ENCODE results near the gene CNOT6. TPM values are rescaled to one million over a fixed set of nuclear protein-coding genes. Genes with fewer than 3 reads are reported as not detected.
"Not testable (repeated sequence)": the region's sequence is repeated elsewhere in the genome, so short reads cannot be mapped to it uniquely, and the experiment has no call there.

Gene CNOT6
- total RNA-seq: 10 to 100 TPM; 14.0 to 21.0 (median 17.2) TPM

DNA sequence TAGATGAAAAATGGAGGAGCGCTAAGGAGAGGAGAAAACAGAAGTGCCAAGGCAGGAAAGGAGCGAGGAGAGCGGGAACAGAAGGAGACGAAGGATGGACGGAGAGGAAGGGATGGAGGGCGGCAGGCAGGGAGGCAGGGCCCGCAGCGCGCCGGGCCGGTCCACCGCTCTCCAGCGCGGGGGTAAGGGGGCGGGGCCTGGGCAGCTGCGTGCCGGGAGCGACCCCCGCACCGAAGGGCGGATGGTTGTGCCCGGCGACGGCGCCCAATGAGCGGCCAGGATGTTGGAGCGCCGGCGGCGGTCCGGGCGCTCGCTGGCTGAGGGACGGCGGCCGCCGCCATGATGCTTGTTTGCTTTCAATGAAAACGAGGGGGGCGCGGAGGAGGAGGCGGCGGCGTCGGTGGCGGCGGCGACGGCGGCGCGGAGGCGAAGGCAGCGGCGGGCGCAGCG lies at the start of gene CNOT6:
Gene CNOT6 (plus strand): TSS at position 320 of the 450 bp plus-strand sequence. CDS start 34,898 bp downstream, outside the sequence.
- Histone ChIP-seq H3K4me1 (peaks cover 13 to 20% of the 10 kb centered on the region in 2 donors), H3K9me3 (no peaks in the 10 kb centered on the region), H3K27ac (peak within 1 kb of the TSS; percentile 66 to 94 (median 86)), H3K27me3 (no peaks in the 10 kb centered on the region), H3K36me3 (no peaks in the 10 kb centered on the region), H3K4me3 (replicated peaks in 1 of 3) (peak within 1 kb of the TSS; percentile 61 to 93 (median 84))
- TF ChIP-seq POLR2A (IDR thresholded peaks at IDR 0.05): peak in 1 of 2 donors; percentile 70
- TF ChIP-seq, protein P1, sequence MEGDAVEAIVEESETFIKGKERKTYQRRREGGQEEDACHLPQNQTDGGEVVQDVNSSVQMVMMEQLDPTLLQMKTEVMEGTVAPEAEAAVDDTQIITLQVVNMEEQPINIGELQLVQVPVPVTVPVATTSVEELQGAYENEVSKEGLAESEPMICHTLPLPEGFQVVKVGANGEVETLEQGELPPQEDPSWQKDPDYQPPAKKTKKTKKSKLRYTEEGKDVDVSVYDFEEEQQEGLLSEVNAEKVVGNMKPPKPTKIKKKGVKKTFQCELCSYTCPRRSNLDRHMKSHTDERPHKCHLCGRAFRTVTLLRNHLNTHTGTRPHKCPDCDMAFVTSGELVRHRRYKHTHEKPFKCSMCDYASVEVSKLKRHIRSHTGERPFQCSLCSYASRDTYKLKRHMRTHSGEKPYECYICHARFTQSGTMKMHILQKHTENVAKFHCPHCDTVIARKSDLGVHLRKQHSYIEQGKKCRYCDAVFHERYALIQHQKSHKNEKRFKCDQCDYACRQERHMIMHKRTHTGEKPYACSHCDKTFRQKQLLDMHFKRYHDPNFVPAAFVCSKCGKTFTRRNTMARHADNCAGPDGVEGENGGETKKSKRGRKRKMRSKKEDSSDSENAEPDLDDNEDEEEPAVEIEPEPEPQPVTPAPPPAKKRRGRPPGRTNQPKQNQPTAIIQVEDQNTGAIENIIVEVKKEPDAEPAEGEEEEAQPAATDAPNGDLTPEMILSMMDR (IDR thresholded peaks at IDR 0.05): no peak
- intact Hi-C loops (cut with DNase I): no loop called here
- DNase-seq: peak; percentile 93 to 94
- WGBS, 2 donors: 1% methylated on average over 33 to 45 of the region's 56 CpGs

DNA sequence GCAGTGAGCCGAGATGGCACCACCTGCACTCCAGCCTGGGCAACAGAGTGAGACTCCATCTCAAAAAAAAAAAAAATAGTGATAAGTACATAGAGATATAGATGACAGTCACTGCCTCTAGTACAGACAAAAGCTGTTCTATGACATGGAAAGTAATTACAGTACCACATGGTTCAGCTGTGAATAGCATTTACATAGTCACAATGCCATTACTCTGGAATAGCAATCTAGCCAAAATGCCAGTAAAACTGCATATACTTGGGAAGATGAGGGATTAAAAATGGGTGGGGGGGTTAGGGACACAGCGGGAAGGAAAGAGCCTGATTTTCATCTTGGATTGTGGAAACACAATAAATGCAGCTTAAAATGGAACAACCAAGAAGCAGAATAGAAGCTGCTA lies 39.4 kb upstream of the CNOT6 start:
- DNase-seq: no peak
- no peak for TF ChIP-seq POLR2A (IDR thresholded peaks at IDR 0.05)
- TF ChIP-seq, protein P1 (IDR thresholded peaks at IDR 0.05): no peak
- Histone ChIP-seq H3K27ac (no peak overlapping the region), H3K27me3 (no peaks in the 10 kb centered on the region), H3K9me3 (no peaks in the 10 kb centered on the region), H3K36me3 (no peaks in the 10 kb centered on the region), H3K4me3 (replicated peaks in 1 of 3) (no peak overlapping the region), H3K4me1 (no peaks in the 10 kb centered on the region)
- 67 to 83% methylated on average over 2 of the region's 2 CpGs for WGBS, 2 donors
- intact Hi-C loops (cut with DNase I): no loop called here

DNA sequence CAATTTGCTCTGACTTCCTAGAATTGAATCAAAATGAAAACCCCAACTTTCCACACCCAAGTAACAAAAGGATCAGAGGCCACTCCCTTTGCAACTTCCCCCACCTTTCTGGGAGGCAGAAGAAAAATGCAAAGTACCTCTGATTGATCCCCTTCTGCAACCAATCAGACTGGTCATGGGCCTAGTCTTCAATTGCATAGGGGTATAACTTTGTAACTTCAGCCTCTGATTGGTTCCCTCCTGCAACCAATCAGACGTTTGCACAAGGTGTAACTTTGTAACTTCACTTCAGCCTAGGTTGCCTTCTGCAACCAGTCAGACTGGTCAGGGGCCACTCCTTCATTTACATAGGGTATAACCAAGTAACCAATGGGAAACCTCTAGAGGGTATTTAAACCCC lies 38.3 kb upstream of the CNOT6 start:
- TF ChIP-seq POLR2A (IDR thresholded peaks at IDR 0.05): no peak
- TF ChIP-seq, protein P1 (IDR thresholded peaks at IDR 0.05): no peak
- no peaks in the 10 kb centered on the region for H3K36me3 ChIP-seq
- H3K27ac ChIP-seq: no peak overlapping the region
- no peak for DNase-seq
- H3K9me3 ChIP-seq: no peaks in the 10 kb centered on the region
- no peaks in the 10 kb centered on the region for H3K4me1 ChIP-seq
- H3K4me3 ChIP-seq (replicated peaks in 1 of 3): no peak overlapping the region
- no peaks in the 10 kb centered on the region for H3K27me3 ChIP-seq
- 80 to 81% methylated on average over 1 of the region's 1 CpG for WGBS, 2 donors
- intact Hi-C loops (cut with DNase I): no loop called here

DNA sequence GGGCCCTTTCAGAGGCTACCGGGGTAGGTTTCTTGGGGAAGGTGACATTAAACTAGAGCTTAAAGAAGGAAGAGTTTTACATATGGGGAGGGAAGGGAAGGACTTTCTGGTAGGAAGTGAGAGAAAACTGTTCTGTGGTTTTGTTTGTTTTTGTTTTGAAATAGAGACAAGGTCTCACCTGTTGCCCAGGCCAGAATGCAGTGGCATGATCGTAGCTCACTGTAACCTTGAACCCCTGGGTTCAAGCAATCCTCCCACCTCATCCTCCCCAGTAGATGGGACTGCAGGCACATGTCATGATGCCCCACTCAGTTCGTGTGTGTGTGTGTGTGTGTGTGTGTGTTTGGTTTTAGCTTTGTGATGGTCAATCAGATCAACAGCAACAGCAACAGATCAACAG lies 37.4 kb upstream of the CNOT6 start:
- no peak for DNase-seq
- 62 to 78% methylated on average over 3 of the region's 3 CpGs for WGBS, 2 donors
- Histone ChIP-seq H3K27ac (no peak overlapping the region), H3K9me3 (no peaks in the 10 kb centered on the region), H3K4me3 (replicated peaks in 1 of 3) (no peak overlapping the region), H3K27me3 (no peaks in the 10 kb centered on the region), H3K4me1 (no peaks in the 10 kb centered on the region), H3K36me3 (no peaks in the 10 kb centered on the region)
- TF ChIP-seq POLR2A (IDR thresholded peaks at IDR 0.05): no peak
- TF ChIP-seq, protein P1 (IDR thresholded peaks at IDR 0.05): no peak
- intact Hi-C loops (cut with DNase I): no loop called here

DNA sequence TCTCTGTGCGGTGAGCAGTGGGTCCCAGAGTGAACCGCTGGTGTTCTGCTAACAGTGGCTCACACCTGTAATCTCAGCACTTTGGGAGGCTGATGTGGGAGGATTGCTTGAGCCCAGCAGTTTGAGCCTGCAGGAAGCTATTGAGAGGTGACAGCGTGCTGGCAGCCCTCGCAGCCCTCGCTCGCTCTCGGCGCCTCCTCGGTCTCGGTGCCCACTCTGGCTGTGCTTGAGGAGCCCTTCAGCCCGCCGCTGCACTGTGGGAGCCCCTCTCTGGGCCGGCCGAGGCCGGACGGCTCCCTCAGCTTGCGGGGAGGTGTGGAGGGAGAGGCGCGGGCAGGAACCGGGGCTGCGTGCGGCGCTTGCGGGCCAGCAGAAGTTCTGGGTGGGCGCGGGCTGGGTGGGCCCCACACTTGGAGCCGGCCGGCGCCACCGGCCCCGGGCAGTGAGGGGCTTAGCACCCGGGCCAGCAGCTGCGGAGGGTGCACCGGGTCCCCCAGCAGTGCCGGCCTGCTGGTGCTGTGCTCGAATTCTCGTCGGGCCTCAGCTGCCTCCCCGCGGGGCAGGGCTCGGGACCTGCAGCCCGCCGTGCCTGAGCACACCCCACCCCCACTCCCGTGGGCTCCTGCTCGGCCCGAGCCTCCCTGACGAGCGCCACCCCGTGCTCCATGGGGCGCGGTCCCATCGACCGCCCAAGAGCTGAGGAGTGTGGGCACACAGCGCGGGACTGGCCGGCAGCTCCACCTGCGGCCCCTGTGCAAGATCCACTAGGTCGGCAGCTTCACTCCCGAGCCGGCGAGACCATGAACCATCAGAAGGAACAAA lies 35.1 kb upstream of the CNOT6 start:
- H3K4me1 ChIP-seq; DNase-seq; H3K4me3 ChIP-seq (replicated peaks in 1 of 3); H3K9me3 ChIP-seq; H3K27me3 ChIP-seq; H3K36me3 ChIP-seq; H3K27ac ChIP-seq; intact Hi-C loops (cut with DNase I): not testable (repeated sequence)
- 96 to 98% methylated on average over 23 to 25 of the region's 61 CpGs for WGBS, 2 donors

DNA sequence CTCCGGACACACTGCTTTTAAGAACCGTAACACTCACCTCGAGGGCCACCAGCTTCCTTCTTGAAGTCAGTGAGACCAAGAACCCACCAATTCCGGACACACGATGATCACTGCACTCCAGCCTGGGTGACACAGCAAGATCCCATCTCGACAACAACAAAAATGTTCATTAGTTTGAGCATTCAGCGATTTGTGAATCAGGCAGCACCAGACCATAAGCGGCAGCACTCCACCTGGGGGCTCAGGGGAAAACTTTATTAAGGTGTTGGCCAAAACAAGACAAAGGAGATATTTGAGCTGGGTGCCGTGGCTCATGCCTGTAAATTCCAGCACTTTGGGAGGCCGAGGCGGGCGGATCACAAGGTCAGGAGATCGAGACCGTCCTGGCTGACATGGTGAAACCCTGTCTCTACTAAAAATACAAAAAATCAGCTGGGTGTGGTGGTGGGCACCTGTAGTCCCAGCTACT lies 34.5 kb upstream of the CNOT6 start:
- H3K4me1 ChIP-seq; H3K9me3 ChIP-seq; H3K27me3 ChIP-seq; H3K27ac ChIP-seq; H3K36me3 ChIP-seq; DNase-seq; H3K4me3 ChIP-seq (replicated peaks in 1 of 3): not testable (repeated sequence)
- intact Hi-C loops (cut with DNase I): loop anchor here (10.0 kb wide), 1 partner anchor 105 kb away; the partner anchor contains the start of gene GFPT2
- WGBS, 2 donors: 93 to 97% methylated on average over 12 to 14 of the region's 14 CpGs

Measured in thyroid gland (tissue), 4 donors.